Measurements from ENCODE around the gene ZBTB17.
"Not testable (repeated sequence)": the region's sequence is repeated elsewhere in the genome, so short reads cannot be mapped to it uniquely, and the experiment has no call there.

DNA sequence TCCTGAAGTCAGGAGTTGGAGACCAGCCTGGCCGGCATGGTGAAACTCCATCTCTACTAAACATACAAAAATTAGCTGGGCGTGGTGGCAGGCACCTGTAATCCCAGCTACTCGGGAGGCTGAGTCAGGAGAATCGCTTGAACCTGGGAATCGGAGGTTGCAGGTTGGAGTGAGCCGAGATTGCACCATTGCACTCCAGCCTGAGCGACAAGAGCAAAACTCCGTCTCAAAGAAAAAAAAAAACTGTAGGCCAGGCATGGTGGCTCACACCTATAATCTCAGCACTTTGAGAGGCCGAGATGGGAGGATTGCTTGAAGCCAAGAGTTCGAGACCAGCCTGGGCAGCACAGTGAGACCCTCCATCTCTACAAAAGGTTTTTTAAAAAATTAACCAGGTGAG lies 25.4 kb upstream of the ZBTB17 start:
- TF ChIP-seq, protein P1, sequence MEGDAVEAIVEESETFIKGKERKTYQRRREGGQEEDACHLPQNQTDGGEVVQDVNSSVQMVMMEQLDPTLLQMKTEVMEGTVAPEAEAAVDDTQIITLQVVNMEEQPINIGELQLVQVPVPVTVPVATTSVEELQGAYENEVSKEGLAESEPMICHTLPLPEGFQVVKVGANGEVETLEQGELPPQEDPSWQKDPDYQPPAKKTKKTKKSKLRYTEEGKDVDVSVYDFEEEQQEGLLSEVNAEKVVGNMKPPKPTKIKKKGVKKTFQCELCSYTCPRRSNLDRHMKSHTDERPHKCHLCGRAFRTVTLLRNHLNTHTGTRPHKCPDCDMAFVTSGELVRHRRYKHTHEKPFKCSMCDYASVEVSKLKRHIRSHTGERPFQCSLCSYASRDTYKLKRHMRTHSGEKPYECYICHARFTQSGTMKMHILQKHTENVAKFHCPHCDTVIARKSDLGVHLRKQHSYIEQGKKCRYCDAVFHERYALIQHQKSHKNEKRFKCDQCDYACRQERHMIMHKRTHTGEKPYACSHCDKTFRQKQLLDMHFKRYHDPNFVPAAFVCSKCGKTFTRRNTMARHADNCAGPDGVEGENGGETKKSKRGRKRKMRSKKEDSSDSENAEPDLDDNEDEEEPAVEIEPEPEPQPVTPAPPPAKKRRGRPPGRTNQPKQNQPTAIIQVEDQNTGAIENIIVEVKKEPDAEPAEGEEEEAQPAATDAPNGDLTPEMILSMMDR (IDR thresholded peaks at IDR 0.05) = not testable (repeated sequence)
- not testable (repeated sequence) for TF ChIP-seq POLR2A (IDR thresholded peaks at IDR 0.05)
